ENCODE data around the gene CDK6. TPM values are rescaled to one million over a fixed set of nuclear protein-coding genes. Genes with fewer than 3 reads are reported as not detected.

CDK6 gene
- total and polyA plus RNA-seq, 2 of the 8 experiments (the other 6 are each of a cell fraction or from before 2014, with no cell fraction given), result 5.9 to 18.9 TPM

- H3K4ac ChIP-seq (replicated peaks; ENCODE audit: insufficient read length, low read depth, low read length), result no peak overlapping the region
- DNase-seq (ENCODE audit: low read depth in 1 of 2, low spot score in 2 of 2), result peak in 1 of 2 experiments; percentile 50
- H3K4me2 ChIP-seq (ENCODE audit: insufficient read depth in 1 of 2, low read depth in 2 of 2, low read length in 2 of 2), result peak overlapping the region; percentile 96 to 98
- H3K27ac ChIP-seq (ENCODE audit: low read depth, low read length), result no peak overlapping the region
- peaks cover 0 to 3% of the 10 kb centered on the region in 2 experiments for H4K20me1 ChIP-seq (replicated peaks in 1 of 2; ENCODE audit: control insufficient read depth in 1 of 2, insufficient read depth in 2 of 2, low read length in 2 of 2)
- no peaks in the 10 kb centered on the region for H3K79me1 ChIP-seq (ENCODE audit: low read depth, low read length)
- ChIA-PET POLR2A (ENCODE audit: partially characterized antibody) (no interaction called here), CTCF (ENCODE audit: partially characterized antibody) (interaction anchor here (1.2 to 3.3 kb wide), 3 partner anchors 140 to 216 kb away, joined by 4 to 10 read pairs (median 9); no protein-coding TSS in a partner anchor)
- H4K91ac ChIP-seq (replicated peaks; ENCODE audit: insufficient read length, low read length), result no peak overlapping the region
- H3K23ac ChIP-seq (ENCODE audit: insufficient read length), result no peak overlapping the region
- no peak overlapping the region for H3K56ac ChIP-seq (replicated peaks; ENCODE audit: insufficient read length, low read depth, low read length)
- H3K79me2 ChIP-seq (ENCODE audit: control insufficient read depth in 1 of 2, insufficient read depth in 2 of 2, low read length in 2 of 2), result peaks cover 0 to 3% of the 10 kb centered on the region in 2 experiments; a peak in 1 of 4 replicates
- H2BK12ac ChIP-seq (ENCODE audit: low read depth, low read length), result peak overlapping the region; percentile 95
- H2AFZ ChIP-seq (ENCODE audit: low read length), result no peak overlapping the region
- H2AK5ac ChIP-seq (ENCODE audit: low read depth, low read length), result no peak overlapping the region; the same call in 1 of the 2 replicates
- WGBS, 2 experiments (ENCODE audit: extremely low coverage in 1 of 2, insufficient coverage in 1 of 2, insufficient read length in 1 of 2, insufficient replicate concordance in 2 of 2, low coverage in 1 of 2, low lambda C conversion rate in 2 of 2, missing lambda C conversion rate in 1 of 2), result 3% methylated on average over 22 of the region's 32 CpGs; no CpG with 5 or more reads in 1 of the 2 experiments
- H3K4me3 ChIP-seq (ENCODE audit: extremely low read depth in 1 of 4, insufficient read depth in 2 of 4, low read depth in 3 of 4, low read length in 4 of 4), result peak overlapping the region; percentile 50 to 70 (median 59)
- no peaks in the 10 kb centered on the region for H3K36me3 ChIP-seq (ENCODE audit: control insufficient read depth in 2 of 4, insufficient read depth in 4 of 4, low read length in 3 of 4)
- H2BK15ac ChIP-seq (ENCODE audit: low read length), result peak overlapping the region; percentile 49; the same call in 1 of the 2 replicates
- no peaks in the 10 kb centered on the region for H3K9me3 ChIP-seq (ENCODE audit: insufficient read depth in 2 of 2, low read depth in 1 of 2, low read length in 1 of 2)
- H2BK20ac ChIP-seq (ENCODE audit: low read length), result no peak overlapping the region
- H3K14ac ChIP-seq (ENCODE audit: insufficient read length), result no peak overlapping the region
- H2BK120ac ChIP-seq (replicated peaks; ENCODE audit: low read depth, low read length), result no peak overlapping the region
- no peak overlapping the region for H4K8ac ChIP-seq (ENCODE audit: extremely low read depth, insufficient read depth, low read length)
- peak overlapping the region in 1 of 4 experiments; percentile 59; a peak in 1 of 7 replicates for H3K9ac ChIP-seq (replicated peaks in 1 of 4; ENCODE audit: extremely low read depth in 1 of 4, low read depth in 3 of 4, low read length in 3 of 4)
- H2BK5ac ChIP-seq (ENCODE audit: low read depth, low read length), result peak overlapping the region; percentile 66; the same call in 1 of the 2 replicates
- H4K5ac ChIP-seq (ENCODE audit: insufficient read length, low read depth, low read length), result no peak overlapping the region
- H3K27me3 ChIP-seq (replicated peaks in 1 of 4; ENCODE audit: control insufficient read depth in 3 of 4, extremely low read depth in 1 of 4, insufficient read depth in 3 of 4, low read length in 3 of 4), result peaks cover 0 to 16% (median 8%) of the 10 kb centered on the region in 4 experiments; a peak in 5 of 7 replicates
- peaks cover 34% of the 10 kb centered on the region for H3K23me2 ChIP-seq (ENCODE audit: low read depth, low read length)
- no peak for FAIRE-seq
- H3K18ac ChIP-seq (ENCODE audit: extremely low read depth, low read length), result peak overlapping the region; percentile 52; the same call in 1 of the 2 replicates
- peaks cover 0 to 3% (median 1%) of the 10 kb centered on the region in 4 experiments; a peak in 2 of 7 replicates for H3K4me1 ChIP-seq (replicated peaks in 1 of 4; ENCODE audit: control insufficient read depth in 3 of 4, insufficient read depth in 4 of 4, low read length in 3 of 4)
- TF ChIP-seq E2F6 (IDR thresholded peaks at IDR 0.05) (no peak), CEBPB (IDR thresholded peaks at IDR 0.05; ENCODE audit: low read depth, low read length) (no peak), TAF7 (optimal IDR thresholded peaks at IDR 0.05; ENCODE audit: borderline replicate concordance, low read depth, low read length) (no peak), HDAC2 (IDR thresholded peaks at IDR 0.05; ENCODE audit: borderline replicate concordance in 1 of 2, low read depth in 2 of 2, low read length in 2 of 2) (no peak), TAF1 (IDR thresholded peaks at IDR 0.05; ENCODE audit: low read depth, low read length) (0 out of 2 replicates have a peak, but pooled peaks have one; percentile 3), ZNF274 (IDR thresholded peaks at IDR 0.05; ENCODE audit: borderline replicate concordance, extremely low read depth, low read length) (no peak), RXRA (IDR thresholded peaks at IDR 0.05; ENCODE audit: insufficient read depth, low read depth, low read length) (no peak), HDAC6 (IDR thresholded peaks at IDR 0.05; ENCODE audit: low read depth, low read length) (no peak), SUZ12 (IDR thresholded peaks at IDR 0.05; ENCODE audit: low read length) (peak; percentile 17; the same call in 1 of the 2 replicates), CBX8 (IDR thresholded peaks at IDR 0.05; ENCODE audit: borderline replicate concordance, low read depth, low read length) (no peak), BRCA1 (IDR thresholded peaks at IDR 0.05; ENCODE audit: low read depth, low read length) (no peak)
Measured at GRCh38 chr7:92835851-92836488, 403 bp downstream of the CDK6 start.

Measured in H1 (cell line).